ENCODE measurements around the gene MAD1L1.
A peak's percentile ranks its signal among the peaks of the same experiment; 100 is the strongest.

MAD1L1 gene

DNA sequence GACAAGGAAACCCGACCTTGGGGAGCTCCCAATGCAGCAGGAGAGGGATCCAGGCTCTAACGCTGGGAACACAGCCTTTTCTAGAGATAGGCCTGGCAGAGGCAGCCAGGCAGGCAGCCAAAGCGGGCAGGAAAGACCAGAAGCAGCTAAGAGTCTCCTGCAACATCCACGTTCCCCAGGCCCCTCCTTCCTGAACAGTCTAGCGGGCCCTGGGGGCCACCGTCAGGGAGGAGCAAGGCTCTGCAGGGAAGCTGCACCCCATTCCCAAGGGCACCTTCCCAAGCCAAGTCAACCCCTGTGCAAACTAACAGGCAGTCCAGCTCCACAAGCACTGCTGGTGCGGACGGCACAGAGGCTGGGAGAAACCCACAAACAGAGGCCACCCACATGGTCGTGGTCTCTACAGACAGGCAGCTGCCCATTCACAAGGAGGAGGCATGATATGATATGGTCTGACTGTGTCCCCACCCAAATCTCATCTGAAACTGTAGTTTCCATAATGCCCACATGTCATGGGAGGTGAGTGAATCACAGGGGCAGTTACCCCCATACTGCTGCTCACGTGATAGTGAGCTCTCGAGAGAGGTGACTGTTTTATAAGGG, 115.7 kb downstream of the MAD1L1 start:
- peak; percentile 32 for DNase-seq (ENCODE audit: low spot score)

DNA sequence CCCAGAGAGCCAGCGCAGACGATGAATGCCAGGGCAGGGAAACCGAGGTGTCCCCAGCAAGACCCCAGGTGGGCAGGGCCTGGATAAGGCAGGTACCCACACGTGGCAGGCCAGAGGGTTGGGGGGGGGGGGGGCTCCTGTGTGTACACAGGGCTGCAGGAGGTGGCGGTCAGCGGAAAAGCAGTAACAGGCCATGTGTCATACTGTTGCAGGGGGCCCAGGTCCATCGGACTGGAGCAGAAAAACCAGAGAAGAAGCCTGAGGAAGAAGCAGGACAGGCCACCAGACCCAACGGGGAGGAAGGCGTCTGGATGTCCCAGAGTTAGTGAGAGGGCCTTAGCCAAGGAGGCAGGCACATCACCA, 116.3 kb downstream of the MAD1L1 start:
- DNase-seq (ENCODE audit: low spot score): no peak

DNA sequence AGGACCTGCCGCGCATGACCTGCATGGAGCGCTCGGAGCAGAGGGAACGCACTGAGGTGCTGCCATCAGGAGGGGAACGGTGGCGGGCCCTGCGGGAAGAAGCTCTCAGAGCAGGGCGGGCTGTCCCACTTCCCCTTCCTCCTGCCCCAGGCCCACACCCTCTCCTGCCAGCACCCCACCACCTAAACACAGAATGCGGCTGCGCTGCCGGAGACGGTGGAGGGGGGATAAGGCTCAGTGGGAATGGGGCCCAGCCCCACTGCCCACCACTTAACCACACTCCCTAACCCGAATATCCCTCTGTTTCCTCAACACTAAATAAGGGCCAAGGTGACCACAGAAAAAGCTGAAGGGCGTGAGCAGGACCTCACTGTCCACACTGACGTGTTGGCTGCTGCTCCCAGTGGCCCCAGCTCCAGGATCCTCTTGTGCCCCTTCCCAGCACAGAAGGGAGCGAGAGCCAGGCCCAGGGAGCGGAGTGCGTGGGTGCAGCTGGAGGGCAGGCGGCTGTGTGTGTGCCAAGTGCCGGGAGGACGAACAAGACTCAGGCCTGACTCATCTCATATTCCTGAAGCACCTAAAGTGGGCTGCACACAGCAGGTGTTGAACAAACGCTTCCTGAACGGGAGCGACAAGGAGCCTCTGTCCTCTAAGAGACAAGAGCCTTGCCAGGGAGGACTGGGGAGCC, 116.8 kb downstream of the MAD1L1 start:
- peak; percentile 33 for DNase-seq (ENCODE audit: low spot score)

DNA sequence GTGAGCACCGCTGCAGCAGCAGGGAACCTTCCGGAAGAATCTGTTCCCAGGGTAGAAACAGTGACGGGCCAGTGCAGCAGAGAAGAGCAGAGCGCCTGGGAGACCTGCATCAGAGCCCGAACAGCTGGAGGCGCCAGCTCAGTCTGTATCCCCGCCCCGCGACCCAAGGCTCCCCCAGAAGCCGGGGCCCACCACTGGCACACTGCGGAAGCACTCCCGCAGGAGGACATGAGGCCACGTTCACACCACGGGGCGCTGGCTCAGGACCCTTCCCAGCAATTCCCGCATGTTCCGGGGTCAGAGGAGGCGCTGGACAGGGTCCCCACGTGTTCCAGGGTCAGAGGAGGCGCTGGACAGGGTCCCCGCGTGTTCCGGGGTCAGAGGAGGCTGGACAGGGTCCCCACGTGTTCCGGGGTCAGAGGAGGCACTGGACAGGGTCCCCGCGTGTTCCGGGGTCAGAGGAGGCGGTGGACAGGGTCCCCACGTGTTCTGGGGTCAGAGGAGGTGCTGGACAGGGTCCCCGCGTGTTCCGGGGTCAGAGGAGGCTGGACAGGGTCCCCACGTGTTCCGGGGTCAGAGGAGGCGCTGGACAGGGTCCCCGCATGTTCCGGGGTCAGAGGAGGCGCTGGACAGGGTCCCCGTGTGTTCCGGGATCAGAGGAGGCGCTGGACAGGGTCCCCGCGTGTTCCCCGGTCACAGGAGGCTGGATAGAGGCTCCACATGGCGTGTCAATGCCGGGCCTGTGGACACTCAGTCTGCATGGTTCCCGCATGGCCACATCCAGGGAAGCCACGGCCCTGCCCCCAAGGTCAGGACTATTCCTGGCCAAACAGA, 117.6 kb downstream of the MAD1L1 start:
- DNase-seq (ENCODE audit: low spot score): no peak

DNA sequence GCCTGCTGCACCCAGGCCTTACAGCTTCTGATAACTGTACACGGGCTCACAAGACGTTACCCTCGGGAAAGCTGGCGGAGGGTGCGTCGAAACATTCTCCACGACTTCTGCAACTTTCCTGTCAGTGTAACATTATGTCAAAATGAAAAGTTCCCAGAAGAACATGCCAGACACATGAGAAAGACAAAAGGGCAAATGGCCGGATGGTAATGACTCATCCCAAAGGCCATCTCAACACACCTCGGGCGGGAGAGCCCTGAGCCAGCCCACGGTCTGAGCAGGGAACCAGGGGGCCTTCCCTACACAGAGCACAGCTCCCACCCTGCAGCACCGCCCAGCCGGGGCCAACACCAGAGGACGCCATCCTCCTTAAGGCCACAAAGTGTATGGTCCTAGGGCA, 118.7 kb downstream of the MAD1L1 start:
- peak; percentile 81 for DNase-seq (ENCODE audit: low spot score)

DNA sequence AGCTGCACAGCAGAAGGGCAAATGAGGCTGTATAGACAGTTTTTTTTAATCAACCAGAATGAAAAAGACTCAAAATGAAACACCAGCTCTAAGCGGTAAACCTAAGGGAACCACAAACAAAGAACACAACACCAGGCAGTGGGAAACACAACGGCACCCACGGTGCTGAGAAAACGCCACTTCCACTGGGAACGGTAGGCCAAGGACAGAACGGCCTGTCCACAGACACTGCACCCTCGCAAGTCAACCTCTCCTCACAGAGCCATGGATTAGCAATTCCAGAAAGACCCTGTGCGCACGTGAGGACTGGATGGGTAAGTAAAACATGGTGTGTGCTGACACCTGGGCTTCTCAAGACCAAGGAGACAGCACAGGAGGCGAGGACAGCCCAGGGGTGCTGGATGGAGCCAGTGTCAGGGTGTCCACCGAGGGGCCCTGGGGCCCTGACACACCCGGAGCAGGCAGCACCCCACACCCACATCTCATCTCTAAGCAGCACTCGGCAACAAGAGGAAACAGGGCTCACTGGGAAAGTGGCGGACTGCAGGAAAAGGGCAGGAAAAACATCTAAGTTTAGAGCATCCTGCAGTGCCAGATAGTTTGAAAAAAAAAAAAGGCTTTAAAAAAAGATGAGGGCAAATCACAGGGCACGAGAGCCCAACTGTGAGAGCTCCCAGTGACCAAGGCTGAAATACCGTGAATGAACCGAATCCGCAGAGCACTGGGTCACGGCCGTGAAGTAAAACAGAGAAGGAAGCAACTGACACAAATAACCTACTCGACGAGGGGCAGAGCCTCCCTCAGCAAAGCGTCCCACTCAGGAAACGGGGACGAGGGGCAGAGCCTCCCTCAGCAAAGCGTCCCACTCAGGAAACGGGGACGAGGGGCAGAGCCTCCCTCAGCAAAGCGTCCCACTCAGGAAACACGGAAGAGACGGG, 120.2 kb downstream of the MAD1L1 start:
- DNase-seq (ENCODE audit: low spot score): no peak

DNA sequence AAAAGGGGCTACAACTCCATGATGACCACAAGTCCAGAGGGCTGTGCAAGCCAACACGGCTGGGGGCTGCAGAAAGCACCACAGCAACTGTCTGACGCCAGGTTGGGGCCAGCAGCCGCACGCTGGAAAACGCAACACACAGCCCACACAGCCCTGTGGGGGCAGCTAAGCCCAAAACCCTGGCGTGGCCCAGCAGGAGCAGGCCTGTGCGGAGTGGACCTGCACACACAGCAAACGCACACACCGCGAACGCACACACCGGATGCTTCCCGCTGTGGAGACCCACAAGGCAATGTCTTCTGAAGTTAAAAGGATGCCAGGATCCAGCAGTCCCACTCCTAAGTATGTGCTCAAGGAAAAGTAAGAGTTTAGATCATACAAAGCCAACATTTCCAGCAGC, 121.2 kb downstream of the MAD1L1 start:
- no peak for DNase-seq (ENCODE audit: low spot score)

DNA sequence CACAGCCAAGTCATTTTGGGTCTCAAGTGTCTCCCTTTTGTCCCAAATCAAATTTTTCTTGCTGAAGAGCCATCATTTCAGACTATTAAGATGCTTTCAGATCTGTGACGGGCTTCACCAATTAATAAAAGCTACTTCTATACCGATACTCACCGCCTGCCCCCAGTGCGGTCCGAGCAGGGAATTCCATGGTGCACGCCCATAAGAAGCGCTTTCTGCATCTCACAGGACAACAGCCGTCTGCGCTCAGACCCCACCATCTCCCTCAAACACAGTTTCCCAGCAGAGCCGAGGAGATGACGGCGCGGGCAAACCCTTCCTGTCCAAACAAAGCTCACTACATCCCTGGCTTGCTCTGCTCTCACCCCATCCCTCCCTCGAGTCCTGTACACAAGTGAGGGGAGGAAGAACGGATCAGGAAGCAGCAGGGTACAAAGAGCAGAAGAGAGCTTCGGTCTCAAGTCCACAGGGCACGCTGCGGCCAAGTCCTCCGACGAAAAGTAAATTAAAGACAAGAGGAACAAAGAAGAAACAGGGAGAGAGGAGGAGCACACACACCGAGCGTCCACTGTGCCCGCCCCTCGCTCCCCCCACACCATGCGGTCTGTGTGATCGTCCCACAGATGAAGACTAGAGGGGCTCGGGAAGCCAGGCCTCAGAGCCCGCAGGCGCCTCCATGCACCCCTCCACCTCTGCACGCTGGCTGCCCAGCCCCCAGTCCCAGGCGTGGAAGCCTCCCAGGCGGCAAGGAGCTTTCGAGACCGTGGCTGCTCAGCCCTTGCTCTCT, 121.9 kb downstream of the MAD1L1 start:
- DNase-seq (ENCODE audit: low spot score): no peak

DNA sequence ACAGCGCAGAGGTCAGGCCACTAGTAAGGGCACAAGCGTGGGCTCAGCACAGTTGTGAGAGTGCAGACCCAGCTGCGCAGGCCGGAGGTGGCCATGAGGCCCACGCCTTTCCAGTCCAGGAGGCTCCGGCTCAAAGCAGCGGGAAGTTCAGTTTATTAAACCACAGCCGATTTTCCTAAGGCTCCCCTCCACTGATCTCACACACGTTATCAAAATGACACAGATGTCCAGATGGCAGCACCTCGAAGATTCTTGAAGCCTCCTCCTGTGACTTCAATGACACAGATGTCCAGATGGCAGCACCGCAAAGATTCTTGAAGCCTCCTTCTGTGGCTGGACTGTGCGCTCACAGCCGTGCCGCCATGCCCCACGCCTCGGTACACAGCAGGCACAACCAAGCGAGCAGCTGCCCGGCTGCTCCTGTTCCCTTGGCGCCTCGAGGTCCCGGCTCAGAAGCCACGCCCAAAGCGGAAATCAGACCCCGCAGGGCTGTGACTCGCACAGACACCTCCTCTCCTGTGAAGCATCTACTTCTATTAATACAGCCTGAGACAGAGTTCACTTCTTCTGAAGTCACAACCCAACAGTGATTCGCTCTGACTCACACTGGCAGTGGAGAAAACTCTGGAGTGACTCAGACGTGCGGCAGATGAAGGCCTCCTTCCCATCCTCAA, 122.7 kb downstream of the MAD1L1 start:
- peak; percentile 91 for DNase-seq (ENCODE audit: low spot score)

DNA sequence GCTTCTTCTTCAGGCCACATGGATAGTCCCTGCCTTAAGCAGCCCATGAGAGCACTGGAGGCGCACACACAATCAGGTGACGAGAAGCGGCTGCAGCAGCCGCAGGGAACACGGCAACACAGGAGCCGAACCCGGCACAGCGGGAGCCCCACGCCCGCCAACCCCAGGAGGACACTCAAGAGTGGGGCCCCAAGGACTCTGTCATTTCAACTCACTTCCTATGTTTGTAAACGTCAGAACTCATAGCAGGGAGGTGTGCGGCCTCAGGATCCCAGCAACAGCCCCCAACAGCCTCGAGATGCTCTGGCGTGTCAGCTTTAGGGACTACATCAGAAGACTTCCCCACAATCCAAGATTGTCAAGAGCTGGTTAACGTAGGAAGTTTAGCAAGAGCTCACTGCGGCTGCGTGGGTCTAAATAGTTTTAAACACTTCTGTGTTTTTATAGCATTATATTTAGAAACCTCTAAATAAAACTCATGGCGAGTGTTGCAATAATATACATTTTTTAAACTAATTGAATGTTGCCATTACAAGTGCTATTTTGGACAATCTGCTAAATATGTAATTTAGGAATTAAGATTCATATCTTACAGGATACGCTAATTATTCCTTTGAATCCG, 123.4 kb downstream of the MAD1L1 start:
- no peak for DNase-seq (ENCODE audit: low spot score)

DNA sequence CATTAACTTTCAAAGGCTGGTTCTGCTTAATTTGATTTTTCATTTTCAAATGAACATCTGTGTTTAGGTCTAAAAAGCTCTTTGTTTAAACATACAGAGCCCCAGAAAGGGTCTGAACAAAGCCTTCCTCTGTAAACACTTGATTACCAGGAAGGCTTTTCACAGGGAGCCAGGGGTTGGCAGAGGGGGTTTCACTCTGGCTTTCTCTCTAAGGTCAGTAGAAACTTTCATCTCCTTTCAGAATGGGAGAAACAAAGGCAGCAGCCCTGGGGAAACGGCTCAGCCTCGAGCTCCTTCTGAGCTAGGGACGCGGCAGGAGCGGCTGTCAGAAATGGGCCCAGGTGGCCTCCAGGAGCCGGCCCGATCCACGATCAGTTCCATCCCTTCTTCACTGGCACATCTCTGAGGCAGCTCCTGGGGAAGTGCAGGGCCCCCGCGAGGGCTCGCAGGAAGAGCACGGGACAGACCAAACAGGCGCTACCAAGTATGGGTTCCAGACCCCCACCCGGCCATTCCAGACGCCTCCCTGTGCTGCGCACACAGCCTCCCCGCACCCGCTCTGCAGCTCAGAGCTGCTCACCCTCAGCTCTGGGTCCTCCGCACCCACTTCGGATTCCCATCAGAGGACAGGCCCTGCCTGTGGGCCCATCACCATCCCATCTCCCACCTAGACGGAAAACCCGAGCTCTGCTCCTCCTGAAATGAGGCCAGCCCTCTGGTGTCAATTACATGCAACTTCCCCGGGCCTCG, 124.1 kb downstream of the MAD1L1 start:
- DNase-seq (ENCODE audit: low spot score): no peak

DNA sequence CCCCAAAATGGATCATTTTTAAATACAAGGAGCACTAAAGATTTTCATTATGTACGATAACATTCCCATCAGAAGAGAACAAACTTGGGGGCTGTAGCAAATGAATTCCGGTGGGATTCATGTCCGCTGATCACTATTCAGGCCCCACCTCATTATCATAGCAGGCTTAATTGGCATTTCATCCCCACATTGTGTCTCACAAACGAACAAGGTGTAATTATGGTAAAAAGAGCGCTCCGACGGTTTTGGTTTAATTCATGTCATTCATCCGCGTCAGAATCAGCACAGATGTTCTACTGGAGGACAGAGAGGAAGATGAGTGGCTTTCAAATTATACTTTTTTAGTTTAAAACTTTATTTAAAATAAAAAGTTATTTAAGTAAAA, 124.7 kb downstream of the MAD1L1 start:
- no peak for DNase-seq (ENCODE audit: low spot score)

DNA sequence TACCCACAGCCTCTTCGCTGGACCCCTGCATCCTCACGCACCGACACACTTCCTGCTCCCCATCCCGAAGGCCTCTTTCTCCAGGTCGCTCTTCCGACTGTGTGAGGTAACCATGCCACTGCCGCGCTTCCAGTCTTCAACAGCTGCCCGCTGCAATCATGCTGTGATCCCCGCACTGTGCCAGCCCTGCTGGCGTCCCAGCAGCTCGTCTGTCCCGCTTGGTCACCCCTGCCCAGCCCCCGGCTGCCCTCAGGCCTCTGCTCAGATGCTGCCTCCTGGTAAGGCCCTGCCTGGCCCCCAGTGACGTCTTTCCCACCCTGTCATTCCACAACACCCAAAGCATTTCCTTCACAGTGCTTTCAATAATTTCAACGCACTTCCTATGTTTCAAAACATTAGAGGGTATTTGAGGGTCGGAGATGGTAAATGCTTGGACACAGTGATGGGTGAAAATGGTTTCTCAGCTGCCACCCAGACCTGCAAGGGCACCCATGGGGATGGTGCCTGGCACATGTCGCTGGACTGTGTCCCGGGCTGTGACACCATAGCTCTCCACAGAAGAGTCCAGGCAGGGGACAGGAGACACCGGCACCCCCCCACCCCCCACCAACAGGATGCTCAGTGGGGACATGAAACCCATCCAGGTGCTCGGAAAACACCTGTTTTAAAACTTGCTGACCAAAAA, 125.2 kb downstream of the MAD1L1 start:
- no peak for DNase-seq (ENCODE audit: low spot score)

DNA sequence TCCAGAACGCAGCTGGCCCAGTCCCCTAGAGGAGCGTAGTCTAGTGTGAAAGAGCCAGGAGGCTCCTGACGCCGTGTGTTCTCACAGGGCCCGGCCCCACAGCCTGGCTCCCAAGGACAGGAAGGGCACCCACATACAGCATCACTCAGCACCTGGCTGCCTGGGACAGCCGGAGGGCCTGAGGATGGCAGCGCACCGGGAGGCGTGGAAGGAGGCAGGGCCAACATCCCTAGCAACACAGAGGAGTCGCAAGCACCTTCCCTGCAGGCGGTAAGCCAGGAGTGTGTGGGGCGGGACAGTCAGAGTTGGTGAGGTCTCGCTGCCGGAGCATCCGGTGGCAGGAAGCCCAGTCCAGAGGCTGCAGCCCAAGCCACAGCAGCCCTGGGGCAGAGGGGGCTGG, 125.8 kb downstream of the MAD1L1 start:
- peak; percentile 26 for DNase-seq (ENCODE audit: low spot score)

DNA sequence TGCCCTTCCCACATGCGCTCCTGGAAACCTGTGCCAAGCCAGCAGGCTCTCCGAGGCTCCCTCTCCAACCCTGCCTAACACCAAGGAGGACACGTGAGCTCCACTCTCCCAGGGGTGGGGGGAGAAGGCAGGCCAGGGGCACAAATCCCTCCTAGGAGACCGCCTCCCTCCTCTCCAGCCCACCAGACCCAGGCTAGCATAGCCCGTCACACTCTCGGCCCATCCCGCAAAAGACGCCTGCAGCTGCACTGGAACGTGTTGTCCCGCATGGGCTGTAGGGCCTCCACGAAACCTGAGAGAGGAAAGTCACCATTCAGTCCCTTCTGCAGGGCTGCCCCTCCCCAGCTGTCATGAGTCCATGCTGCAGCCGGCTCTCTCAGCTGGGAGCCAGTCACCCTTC, 126.3 kb downstream of the MAD1L1 start:
- DNase-seq (ENCODE audit: low spot score): no peak

DNA sequence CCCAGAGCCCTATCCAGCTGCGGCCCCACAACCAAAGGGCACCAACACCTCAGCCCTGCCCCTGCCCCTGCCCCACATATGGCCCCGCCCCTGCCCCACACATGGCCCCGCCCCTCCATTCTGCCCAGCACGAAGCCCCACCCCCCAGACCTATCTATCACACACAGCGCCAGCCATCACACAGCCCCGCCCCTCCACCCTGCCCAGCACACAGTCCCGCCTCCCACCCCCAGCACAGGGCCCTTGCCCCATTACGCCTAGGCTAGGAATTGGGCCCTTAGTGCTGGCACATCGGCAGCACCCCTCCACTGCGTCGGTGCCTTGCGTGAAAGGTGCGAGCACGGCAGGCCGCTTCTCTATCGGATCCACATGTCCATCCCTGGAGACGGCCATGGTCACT, 126.8 kb downstream of the MAD1L1 start:
- no peak for DNase-seq (ENCODE audit: low spot score)

DNA sequence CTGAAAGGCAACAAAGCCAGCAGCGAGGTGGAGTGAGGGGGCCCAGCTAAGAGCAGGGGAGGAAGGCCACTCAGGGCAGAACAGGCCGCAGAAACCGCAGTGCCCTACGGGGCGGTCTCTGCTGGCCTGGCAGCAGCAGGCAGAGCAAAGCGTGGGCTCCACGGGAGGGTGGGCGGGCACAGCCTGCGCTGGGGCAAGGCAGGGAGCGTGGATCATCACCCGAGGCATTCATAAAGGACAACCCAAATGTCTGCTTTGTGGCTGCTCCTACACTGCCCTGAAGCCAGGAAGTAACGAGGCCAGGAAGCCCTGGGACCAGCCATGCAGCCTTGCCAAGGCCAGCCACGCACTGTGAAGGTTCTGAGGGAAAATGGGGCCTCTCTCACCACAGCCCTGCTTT, 127.5 kb downstream of the MAD1L1 start:
- no peak for DNase-seq (ENCODE audit: low spot score)

DNA sequence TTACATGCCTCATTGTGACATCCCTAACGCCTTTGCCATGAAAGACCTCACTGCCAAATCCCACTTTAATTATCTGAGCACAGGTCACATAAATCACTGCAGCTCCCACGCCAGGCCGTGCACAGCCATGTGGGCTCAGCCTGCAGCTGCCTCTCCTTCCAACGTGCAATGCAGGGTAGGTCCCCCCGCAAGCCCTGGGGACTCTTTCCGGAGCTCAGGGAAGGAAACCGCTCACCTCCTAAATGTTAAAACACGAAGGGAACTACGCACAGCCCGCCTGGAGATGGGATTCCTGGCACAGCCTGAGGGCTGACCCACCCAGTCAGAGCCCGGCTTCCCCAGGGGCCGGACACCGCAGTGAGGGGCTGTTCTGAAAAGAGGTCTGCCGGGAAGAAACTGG, 128.0 kb downstream of the MAD1L1 start:
- DNase-seq (ENCODE audit: low spot score): peak; percentile 32

DNA sequence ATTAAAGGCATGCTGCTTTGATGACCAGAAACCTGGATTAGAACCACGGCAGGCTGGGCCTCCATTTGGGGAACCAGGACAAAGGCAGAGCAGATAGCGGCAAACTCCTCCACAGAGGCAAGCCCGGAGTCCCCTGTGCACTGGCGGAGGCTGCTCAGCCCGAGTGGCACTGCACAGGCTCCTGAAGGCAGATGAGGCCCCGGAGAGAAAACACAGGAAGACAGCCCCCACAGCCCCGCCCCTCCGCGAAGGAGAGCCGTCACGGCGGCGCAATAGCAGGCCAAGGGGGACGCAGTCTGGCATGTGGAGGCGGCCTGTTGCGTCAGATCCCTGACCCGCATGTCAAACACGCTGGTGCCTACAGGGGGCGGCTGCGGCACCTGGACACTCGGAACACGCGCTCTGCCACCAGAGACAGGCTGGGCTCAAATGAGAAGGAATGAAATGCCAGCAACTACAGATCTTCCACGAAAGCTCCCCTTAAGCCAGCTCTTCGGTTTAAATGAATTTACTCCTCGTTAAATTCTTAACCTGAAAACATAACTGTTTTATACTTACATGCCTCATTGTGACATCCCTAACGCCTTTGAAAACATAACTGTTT, 128.5 kb downstream of the MAD1L1 start:
- DNase-seq (ENCODE audit: low spot score): peak; percentile 99
